GM21717 (cell line): ENCODE data around the gene SLC16A1.
"Not testable (repeated sequence)": the region's sequence is repeated elsewhere in the genome, so short reads cannot be mapped to it uniquely, and the experiment has no call there.

ENCODE experiments used
- ATAC-seq: cut with Tn5 transposase; IDR thresholded peaks from one replicate; pipeline ENCODE4 v1.9.1; 2021; ENCODE audit warnings: mild to moderate bottlenecking, moderate library complexity; ENCODE audit not compliant: unreplicated experiment

Gene SLC16A1

GRCh38 chr1:112888630-112889029 is 67.4 kb downstream of the SLC16A1 start:
- ATAC-seq = no peak

GRCh38 chr1:112887599-112888283 is 68.3 kb downstream of the SLC16A1 start:
- no peak for ATAC-seq

- ATAC-seq = not testable (repeated sequence)
Observed at GRCh38 chr1:112884996-112885395, 71.0 kb downstream of the SLC16A1 start.

GRCh38 chr1:112882271-112882744 is 73.7 kb downstream of the SLC16A1 start:
- no peak for ATAC-seq

- no peak for ATAC-seq
Observed at GRCh38 chr1:112881742-112882127, 74.3 kb downstream of the SLC16A1 start.

GRCh38 chr1:112879834-112880233 is 76.2 kb downstream of the SLC16A1 start:
- no peak for ATAC-seq

- no peak for ATAC-seq
Observed at GRCh38 chr1:112878321-112878720, 77.7 kb downstream of the SLC16A1 start.

- ATAC-seq = no peak
Observed at GRCh38 chr1:112877750-112878149, 78.2 kb downstream of the SLC16A1 start.

GRCh38 chr1:112876315-112876714 is 79.7 kb downstream of the SLC16A1 start:
- ATAC-seq = no peak

- ATAC-seq = no peak
Observed at GRCh38 chr1:112872551-112872962, 83.4 kb downstream of the SLC16A1 start.

GRCh38 chr1:112870887-112871646 is 84.9 kb downstream of the SLC16A1 start:
- no peak for ATAC-seq

- ATAC-seq = no peak
Observed at GRCh38 chr1:112869895-112870294, 86.1 kb downstream of the SLC16A1 start.

GRCh38 chr1:112868191-112868590 is 87.8 kb downstream of the SLC16A1 start:
- ATAC-seq = no peak

- ATAC-seq = no peak
Observed at GRCh38 chr1:112866981-112867380, 89.0 kb downstream of the SLC16A1 start.

GRCh38 chr1:112866151-112866550 is 89.8 kb downstream of the SLC16A1 start:
- no peak for ATAC-seq

GRCh38 chr1:112862753-112863426 is 93.1 kb downstream of the SLC16A1 start:
- ATAC-seq = no peak
